Measurements from ENCODE around the gene SIGLEC12.

Gene SIGLEC12

GRCh38 chr19:51485960-51486660 is 15.5 kb downstream of the SIGLEC12 start:
- in situ Hi-C loops (cut with MboI; ENCODE audit: low sequenced_read_pairs), result no loop called here

GRCh38 chr19:51480590-51480989 is 21.0 kb downstream of the SIGLEC12 start:
- in situ Hi-C loops (cut with MboI; ENCODE audit: low sequenced_read_pairs), result no loop called here

GRCh38 chr19:51479531-51480331 is 21.9 kb downstream of the SIGLEC12 start:
- in situ Hi-C loops (cut with MboI; ENCODE audit: low sequenced_read_pairs), result no loop called here

- in situ Hi-C loops (cut with MboI; ENCODE audit: low sequenced_read_pairs), result no loop called here
Measured at GRCh38 chr19:51478381-51479234, 23.0 kb downstream of the SIGLEC12 start, which contains the start of gene CEACAM18. TSS of gene CEACAM18 (plus strand) at chr19:51478539.

GRCh38 chr19:51477344-51477743 is 24.3 kb downstream of the SIGLEC12 start:
- in situ Hi-C loops (cut with MboI; ENCODE audit: low sequenced_read_pairs), result no loop called here

- in situ Hi-C loops (cut with MboI; ENCODE audit: low sequenced_read_pairs), result no loop called here
Measured at GRCh38 chr19:51476164-51476563, 25.4 kb downstream of the SIGLEC12 start.

- in situ Hi-C loops (cut with MboI; ENCODE audit: low sequenced_read_pairs), result loop anchor here (25.0 kb wide), 1 partner anchor 314 kb away; the partner anchor contains the start of gene FPR3
Measured at GRCh38 chr19:51473009-51473707, 28.4 kb downstream of the SIGLEC12 start.

GRCh38 chr19:51472607-51473006 is 29.0 kb downstream of the SIGLEC12 start:
- in situ Hi-C loops (cut with MboI; ENCODE audit: low sequenced_read_pairs), result loop anchor here (25.0 kb wide), 1 partner anchor 315 kb away; the partner anchor contains the start of gene FPR3

- in situ Hi-C loops (cut with MboI; ENCODE audit: low sequenced_read_pairs), result loop anchor here (25.0 kb wide), 1 partner anchor 316 kb away; the partner anchor contains the start of gene FPR3
Measured at GRCh38 chr19:51471527-51471926, 30.1 kb downstream of the SIGLEC12 start.

GRCh38 chr19:51470966-51471365 is 30.6 kb downstream of the SIGLEC12 start:
- in situ Hi-C loops (cut with MboI; ENCODE audit: low sequenced_read_pairs), result loop anchor here (25.0 kb wide), 1 partner anchor 316 kb away; the partner anchor contains the start of gene FPR3

- in situ Hi-C loops (cut with MboI; ENCODE audit: low sequenced_read_pairs), result loop anchor here (25.0 kb wide), 1 partner anchor 318 kb away; the partner anchor contains the start of gene FPR3
Measured at GRCh38 chr19:51469629-51470028, 32.0 kb downstream of the SIGLEC12 start.

- in situ Hi-C loops (cut with MboI; ENCODE audit: low sequenced_read_pairs), result loop anchor here (25.0 kb wide), 1 partner anchor 318 kb away; the partner anchor contains the start of gene FPR3
Measured at GRCh38 chr19:51469162-51469561, 32.4 kb downstream of the SIGLEC12 start.

GRCh38 chr19:51468545-51468920 is 33.1 kb downstream of the SIGLEC12 start:
- in situ Hi-C loops (cut with MboI; ENCODE audit: low sequenced_read_pairs), result loop anchor here (25.0 kb wide), 1 partner anchor 319 kb away; the partner anchor contains the start of gene FPR3

GRCh38 chr19:51467864-51468544 is 33.6 kb downstream of the SIGLEC12 start:
- in situ Hi-C loops (cut with MboI; ENCODE audit: low sequenced_read_pairs), result loop anchor here (25.0 kb wide), 1 partner anchor 319 kb away; the partner anchor contains the start of gene FPR3

GRCh38 chr19:51466723-51467122 is 34.9 kb downstream of the SIGLEC12 start:
- in situ Hi-C loops (cut with MboI; ENCODE audit: low sequenced_read_pairs), result loop anchor here (25.0 kb wide), 1 partner anchor 321 kb away; the partner anchor contains the start of gene FPR3

GRCh38 chr19:51463976-51464581 is 37.5 kb downstream of the SIGLEC12 start:
- in situ Hi-C loops (cut with MboI; ENCODE audit: low sequenced_read_pairs), result loop anchor here (25.0 kb wide), 1 partner anchor 323 kb away; the partner anchor contains the start of gene FPR3

GRCh38 chr19:51462681-51463080 is 38.9 kb downstream of the SIGLEC12 start:
- in situ Hi-C loops (cut with MboI; ENCODE audit: low sequenced_read_pairs), result loop anchor here (25.0 kb wide), 1 partner anchor 325 kb away; the partner anchor contains the start of gene FPR3

GRCh38 chr19:51462276-51462675 is 39.3 kb downstream of the SIGLEC12 start:
- in situ Hi-C loops (cut with MboI; ENCODE audit: low sequenced_read_pairs), result loop anchor here (25.0 kb wide), 1 partner anchor 325 kb away; the partner anchor contains the start of gene FPR3
